Cerebellar nuclear complex (tissue), 1 donor: ENCODE data around the gene ACBD4.

Experiments used
- DNase-seq, 2 experiments: peaks; one replicate each; lab custom pipeline; 2025; lab: John Stamatoyannopoulos, UW

ACBD4 gene, protein sequence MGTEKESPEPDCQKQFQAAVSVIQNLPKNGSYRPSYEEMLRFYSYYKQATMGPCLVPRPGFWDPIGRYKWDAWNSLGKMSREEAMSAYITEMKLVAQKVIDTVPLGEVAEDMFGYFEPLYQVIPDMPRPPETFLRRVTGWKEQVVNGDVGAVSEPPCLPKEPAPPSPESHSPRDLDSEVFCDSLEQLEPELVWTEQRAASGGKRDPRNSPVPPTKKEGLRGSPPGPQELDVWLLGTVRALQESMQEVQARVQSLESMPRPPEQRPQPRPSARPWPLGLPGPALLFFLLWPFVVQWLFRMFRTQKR

DNA sequence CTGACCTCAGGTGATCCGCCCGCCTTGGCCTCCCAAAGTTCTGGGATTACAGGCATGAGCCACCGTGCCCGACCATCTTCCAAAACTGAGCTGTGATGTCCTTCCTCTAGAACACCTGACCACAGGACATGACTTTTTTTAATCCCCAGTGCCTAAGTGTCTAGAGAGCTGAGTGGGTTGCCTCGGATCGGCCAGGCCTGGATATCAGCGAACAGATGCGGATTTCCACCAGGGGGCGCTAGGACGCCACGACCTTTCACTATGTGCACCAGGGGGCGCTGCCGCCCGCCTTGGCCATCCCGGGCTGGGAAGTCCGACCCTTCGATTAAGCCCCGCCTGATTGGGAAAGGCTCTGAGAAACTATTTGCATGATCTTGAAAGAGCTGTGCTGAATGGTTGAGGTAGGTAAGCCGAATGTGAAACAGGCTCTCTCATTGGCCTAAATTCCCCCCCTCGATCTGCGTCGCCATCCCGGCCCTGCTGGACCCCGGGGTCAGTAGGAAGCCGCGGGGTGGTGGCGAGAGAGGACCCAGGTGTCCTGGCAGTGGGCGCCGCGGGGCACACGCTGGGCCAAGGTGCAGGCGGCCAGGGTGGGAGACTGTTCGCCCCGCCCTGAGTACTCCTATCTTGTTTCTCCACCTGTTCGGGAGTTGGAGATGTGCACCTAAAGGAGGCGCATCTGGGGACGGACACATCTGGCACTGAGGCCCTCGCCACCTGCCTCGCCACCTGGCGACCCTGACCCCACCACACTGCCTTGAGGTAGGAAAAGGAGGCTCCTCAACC, at the start of gene ACBD4:
ACBD4 (plus strand) TSS at position 496 of the 786 bp plus-strand sequence. CDS start 458 bp downstream, outside the sequence.
- DNase-seq: peak; percentile 66 to 94

GRCh38 chr17:45086391-45086790, 49.1 kb upstream of the ACBD4 start:
- no peak for DNase-seq

DNA sequence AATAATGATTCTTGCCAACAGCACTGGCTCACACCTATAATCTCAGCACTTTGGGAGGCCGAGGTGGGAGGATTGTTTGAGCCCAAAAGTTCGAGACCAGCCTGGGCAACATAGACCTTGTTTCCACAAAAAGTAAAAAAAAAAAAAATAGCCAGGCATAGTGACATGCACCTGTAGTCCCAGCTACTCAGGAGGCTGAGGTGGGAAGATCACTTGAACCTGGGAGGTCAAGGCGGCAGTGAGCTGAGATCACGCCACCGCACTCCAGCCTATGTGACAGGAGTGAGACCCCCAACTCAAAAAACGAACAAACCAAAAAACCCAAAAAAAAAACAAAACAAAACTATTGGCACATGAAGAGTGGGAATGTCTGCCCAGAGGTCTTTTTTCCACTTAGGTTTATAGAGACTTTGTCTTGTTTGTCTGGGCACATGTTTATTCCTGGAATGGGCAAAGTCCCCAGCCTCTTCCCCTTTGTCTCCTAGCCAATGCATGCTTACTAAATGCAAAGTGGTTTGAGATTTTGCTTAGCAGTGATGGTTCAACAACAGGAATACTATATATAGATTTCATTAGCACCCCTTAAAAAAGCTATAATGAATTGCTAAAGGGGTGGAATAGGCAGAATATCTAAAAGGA, 48.5 kb upstream of the ACBD4 start:
- no peak for DNase-seq

DNA sequence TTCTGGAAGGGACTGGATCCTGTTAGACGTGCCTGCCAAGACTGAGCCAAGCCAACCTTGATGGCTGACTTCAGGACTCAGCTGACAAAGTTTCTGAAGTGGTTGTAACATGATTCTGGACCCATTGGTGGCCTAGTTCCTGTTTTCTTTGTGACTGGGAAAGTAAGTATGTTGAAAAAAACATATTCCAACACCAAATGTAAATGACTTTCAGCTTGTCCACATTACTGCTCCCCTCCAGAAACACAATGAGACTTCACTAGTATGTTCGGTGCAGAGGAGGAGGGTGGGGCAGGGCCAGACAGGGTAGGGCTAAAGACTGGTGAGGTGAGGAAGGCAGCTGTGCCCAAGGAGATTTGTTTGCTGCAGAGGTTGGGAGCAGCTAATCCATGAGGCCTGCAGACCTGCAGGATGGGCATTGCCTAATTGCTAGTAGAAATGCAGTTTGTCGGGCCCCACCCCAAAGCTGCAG, 47.9 kb upstream of the ACBD4 start:
- no peak for DNase-seq

DNA sequence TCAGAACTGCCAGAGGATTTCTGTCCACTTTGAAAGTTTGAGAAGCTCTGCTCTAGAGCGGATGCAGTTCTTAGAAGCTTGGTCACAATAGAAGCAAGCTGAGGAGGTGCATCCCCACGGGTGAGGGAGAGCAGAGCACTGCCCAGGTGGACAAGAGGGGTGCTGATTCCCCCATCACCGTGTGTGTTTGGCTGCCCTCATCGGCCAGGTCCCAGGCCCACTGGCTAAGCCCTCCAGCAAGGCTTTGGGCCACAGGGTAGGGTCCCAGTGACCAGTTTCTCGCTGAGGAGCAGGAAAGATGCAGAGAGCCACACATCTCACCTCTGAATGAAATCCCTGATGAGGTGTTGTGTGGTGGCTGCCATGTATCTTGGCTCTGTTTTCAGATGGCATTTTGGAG, 47.5 kb upstream of the ACBD4 start:
- no peak for DNase-seq

DNA sequence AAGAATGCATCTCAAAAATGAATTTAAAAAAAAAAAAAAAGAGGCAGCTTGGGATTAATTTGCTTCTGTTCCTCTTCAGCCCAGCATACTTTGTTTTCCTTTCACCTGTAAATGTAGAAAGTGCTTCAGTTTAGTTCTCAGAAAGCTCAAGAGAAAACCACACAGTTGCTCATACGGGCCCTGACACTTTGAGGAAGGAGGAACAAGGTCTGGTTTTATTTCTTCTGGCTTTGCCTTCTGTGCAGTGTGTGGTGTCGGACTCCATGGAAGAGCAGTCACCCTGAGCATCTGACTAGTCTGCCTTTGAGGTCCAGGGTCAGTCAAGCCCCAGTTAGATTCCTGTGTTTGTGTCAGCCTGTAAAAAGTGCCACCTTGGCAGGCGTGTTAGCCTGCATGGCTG, 46.7 kb upstream of the ACBD4 start:
- no peak for DNase-seq

- no peak for DNase-seq
Observed at GRCh38 chr17:45090711-45091110, 44.8 kb upstream of the ACBD4 start.

- no peak for DNase-seq
Observed at GRCh38 chr17:45091778-45092425, 43.6 kb upstream of the ACBD4 start.

GRCh38 chr17:45092911-45093430, 42.5 kb upstream of the ACBD4 start:
- no peak for DNase-seq

- DNase-seq: no peak
Observed at GRCh38 chr17:45093444-45094110, 41.9 kb upstream of the ACBD4 start.

- DNase-seq: no peak
Observed at GRCh38 chr17:45096141-45096540, 39.3 kb upstream of the ACBD4 start.

DNA sequence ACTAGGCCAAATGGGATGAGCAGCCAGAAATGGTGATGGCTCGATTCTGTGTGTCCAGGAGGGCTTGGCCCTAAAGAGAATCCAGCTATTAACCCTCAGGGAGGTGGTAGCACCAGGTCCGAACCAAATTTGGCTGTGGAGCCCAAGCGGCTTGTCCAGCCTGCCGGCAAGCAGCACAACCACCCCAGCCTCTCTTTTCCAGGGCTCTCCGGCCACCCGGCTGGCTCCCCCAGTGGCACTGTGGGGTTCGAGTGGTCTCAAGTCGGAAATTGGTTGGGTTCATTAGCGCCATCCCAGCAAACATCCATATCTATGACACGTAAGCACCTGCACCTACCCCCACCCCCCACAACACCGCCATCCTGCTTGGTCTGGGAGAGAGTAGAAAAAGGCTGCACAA, 38.6 kb upstream of the ACBD4 start:
- DNase-seq: no peak

DNA sequence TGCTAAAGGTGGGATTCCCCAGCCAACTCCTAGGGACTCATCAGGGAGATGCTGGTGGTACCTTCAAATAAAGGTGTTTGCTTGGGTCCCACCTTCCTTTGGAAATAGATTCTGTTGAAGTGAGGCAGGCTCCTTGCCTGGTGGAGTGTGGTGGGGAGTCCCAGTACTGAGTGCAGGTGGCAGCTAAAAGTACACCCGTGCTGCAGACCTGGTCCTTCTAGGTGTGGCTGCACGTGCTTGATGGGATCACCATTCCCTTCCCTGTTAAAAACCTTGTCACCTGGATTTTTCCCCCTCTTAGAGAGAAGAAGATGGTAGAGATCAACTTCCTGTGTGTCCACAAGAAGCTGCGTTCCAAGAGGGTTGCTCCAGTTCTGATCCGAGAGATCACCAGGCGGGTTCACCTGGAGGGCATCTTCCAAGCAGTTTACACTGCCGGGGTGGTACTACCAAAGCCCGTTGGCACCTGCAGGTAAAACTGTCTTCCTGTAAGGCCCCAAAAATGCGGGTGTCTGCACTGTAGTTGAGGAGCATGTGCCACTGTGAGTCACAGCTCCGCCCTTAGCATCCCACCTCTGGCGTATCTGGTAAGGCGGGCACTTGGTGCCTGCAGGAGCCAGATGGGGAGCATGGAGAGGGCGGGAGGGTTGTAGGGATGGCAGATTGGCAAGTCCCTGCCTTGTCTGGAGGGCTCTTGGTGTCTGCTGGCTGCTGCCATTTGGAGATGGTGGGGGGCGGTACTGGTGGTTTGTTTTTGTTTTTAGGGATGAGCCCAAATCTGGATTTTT, 37.2 kb upstream of the ACBD4 start:
- no peak for DNase-seq

GRCh38 chr17:45098869-45099616, 36.4 kb upstream of the ACBD4 start:
- peak; percentile 38 to 87 for DNase-seq

- no peak for DNase-seq
Observed at GRCh38 chr17:45101546-45101882, 34.0 kb upstream of the ACBD4 start.

- no peak for DNase-seq
Observed at GRCh38 chr17:45101883-45102811, 33.3 kb upstream of the ACBD4 start.

DNA sequence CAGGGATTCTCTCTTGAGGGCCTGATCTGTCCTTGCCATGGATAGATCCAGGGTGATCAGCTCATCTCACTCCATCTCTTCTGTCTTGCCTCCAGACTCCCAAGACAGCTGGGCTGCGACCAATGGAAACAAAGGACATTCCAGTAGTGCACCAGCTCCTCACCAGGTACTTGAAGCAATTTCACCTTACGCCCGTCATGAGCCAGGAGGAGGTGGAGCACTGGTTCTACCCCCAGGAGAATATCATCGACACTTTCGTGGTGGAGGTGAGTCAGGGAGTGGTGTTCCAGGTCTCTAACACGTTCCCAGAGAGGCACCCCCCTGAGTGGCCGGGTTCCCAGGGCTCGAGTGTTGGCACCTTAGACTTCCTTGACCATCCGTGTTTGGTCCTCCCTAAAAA, 32.6 kb upstream of the ACBD4 start:
- no peak for DNase-seq

DNA sequence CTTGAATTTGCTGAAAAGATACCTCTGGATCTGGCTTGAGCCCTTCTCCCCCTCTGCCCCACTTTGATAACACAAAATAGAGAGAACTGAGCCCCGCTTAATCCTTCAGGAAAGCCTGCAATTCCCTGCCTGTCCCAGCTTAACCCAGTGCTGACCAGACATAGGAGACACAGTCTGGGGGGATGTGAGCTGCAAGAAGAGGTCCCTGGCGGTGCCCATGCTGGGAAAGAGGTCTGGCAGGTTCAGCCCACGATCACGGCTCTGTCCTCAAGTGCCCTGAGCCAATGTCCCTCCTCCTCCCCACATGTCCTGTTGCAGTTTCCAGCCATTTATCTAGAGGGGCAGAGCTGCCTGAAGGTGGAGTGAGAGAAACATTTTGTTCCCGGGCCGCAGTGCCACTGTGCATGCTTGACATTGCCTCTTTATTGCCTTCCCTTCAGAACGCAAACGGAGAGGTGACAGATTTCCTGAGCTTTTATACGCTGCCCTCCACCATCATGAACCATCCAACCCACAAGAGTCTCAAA, 32.2 kb upstream of the ACBD4 start:
- no peak for DNase-seq

DNA sequence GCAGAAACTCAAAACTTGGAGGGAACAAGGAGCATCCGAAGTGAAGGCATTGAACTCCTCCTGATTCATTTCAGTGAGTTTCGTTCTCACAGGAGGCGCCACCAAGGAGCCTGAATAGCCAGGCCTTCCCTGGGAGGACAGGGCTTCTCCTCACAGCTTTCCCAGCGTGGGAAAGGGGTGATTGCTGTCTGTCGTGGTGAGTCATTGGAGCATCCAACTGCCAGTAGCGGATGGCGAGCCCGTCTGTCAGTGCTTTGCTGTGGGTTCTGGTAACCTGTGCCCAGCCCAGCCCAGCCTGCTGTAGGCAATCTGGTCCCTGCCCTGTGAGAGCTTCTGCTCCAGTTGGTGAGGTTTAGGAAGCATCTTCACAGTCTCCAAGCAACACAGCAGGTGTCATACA, 31.5 kb upstream of the ACBD4 start:
- DNase-seq: no peak
